ENCODE data around the gene TMEM235.

The TMEM235 gene

GRCh38 chr17:78279360-78279990, 48.0 kb downstream of the TMEM235 start:
- POLR2A ChIA-PET = interaction anchor here (1.7 kb wide), 1 partner anchor 12 kb away, joined by 3 read pairs; no protein-coding TSS in a partner anchor
- no peaks in the 10 kb centered on the region for H3K9me3 ChIP-seq (ENCODE audit: control insufficient read depth, insufficient read depth, low read depth, low read length)
- no peaks in the 10 kb centered on the region for H3K36me3 ChIP-seq (ENCODE audit: control insufficient read depth in 2 of 2, insufficient read depth in 1 of 2, low read length in 2 of 2)
- TF ChIP-seq ZNF391 (tag by site-specific recombination; IDR thresholded peaks at IDR 0.05; ENCODE audit: borderline replicate concordance, low read depth) (no peak), ZNF121 (tag by site-specific recombination; IDR thresholded peaks at IDR 0.05) (no peak), ZNF140 (tag by site-specific recombination; IDR thresholded peaks at IDR 0.05) (no peak), KLF9 (tag by site-specific recombination; IDR thresholded peaks at IDR 0.05; ENCODE audit: low read depth) (no peak)
- H3K27ac ChIP-seq (ENCODE audit: extremely low read depth, low read depth, low read length) = no peak overlapping the region
- no peak overlapping the region for H3K4me3 ChIP-seq (ENCODE audit: low read depth, low read length)
- H3K4me1 ChIP-seq (ENCODE audit: control insufficient read depth, insufficient read depth, low read length) = no peaks in the 10 kb centered on the region
- CTCF ChIA-PET = interaction anchor here (0.6 kb wide), 2 partner anchors 29 to 313 kb away, joined by 3 read pairs; no protein-coding TSS in a partner anchor

- H3K27ac ChIP-seq (ENCODE audit: extremely low read depth, low read depth, low read length) = no peak overlapping the region
- no peaks in the 10 kb centered on the region for H3K36me3 ChIP-seq (ENCODE audit: control insufficient read depth in 2 of 2, insufficient read depth in 1 of 2, low read length in 2 of 2)
- no peaks in the 10 kb centered on the region for H3K9me3 ChIP-seq (ENCODE audit: control insufficient read depth, insufficient read depth, low read depth, low read length)
- CTCF ChIA-PET = interaction anchor here (0.5 to 1.7 kb wide), 3 partner anchors 12 to 80 kb away, joined by 3 to 6 read pairs (median 3); no protein-coding TSS in a partner anchor
- POLR2A ChIA-PET = no interaction called here
- peak; percentile 58 for TF ChIP-seq ZFHX2 (tag by site-specific recombination; conservative IDR thresholded peaks at IDR 0.05)
- no peak for TF ChIP-seq ZNF843 (tag by site-specific recombination; IDR thresholded peaks at IDR 0.05)
- peak; percentile 76 for TF ChIP-seq EGR2 (tag by site-specific recombination; IDR thresholded peaks at IDR 0.05; ENCODE audit: low read depth)
- no peaks in the 10 kb centered on the region for H3K4me1 ChIP-seq (ENCODE audit: control insufficient read depth, insufficient read depth, low read length)
- no peak overlapping the region for H3K4me3 ChIP-seq (ENCODE audit: low read depth, low read length)
Observed at GRCh38 chr17:78281249-78281845, 49.9 kb downstream of the TMEM235 start.

GRCh38 chr17:78284146-78284545, 52.7 kb downstream of the TMEM235 start:
- H3K27ac ChIP-seq (ENCODE audit: extremely low read depth, low read depth, low read length) = no peak overlapping the region
- POLR2A ChIA-PET = no interaction called here
- H3K4me1 ChIP-seq (ENCODE audit: control insufficient read depth, insufficient read depth, low read length) = no peaks in the 10 kb centered on the region
- H3K36me3 ChIP-seq (ENCODE audit: control insufficient read depth in 2 of 2, insufficient read depth in 1 of 2, low read length in 2 of 2) = no peaks in the 10 kb centered on the region
- CTCF ChIA-PET = interaction anchor here (0.5 kb wide), 1 partner anchor 312 kb away, joined by 4 read pairs; no protein-coding TSS in a partner anchor
- TF ChIP-seq ZBTB17 (tag by site-specific recombination; IDR thresholded peaks at IDR 0.05) (peak; percentile 45), MEIS1 (CRISPR knock-in tag; IDR thresholded peaks at IDR 0.05; ENCODE audit: borderline replicate concordance) (no peak), GLIS1 (tag by site-specific recombination; IDR thresholded peaks at IDR 0.05) (peak; percentile 40), ZNF26 (tag by site-specific recombination; IDR thresholded peaks at IDR 0.05) (no peak), ZNF664 (tag by site-specific recombination; IDR thresholded peaks at IDR 0.05) (no peak), ZNF629 (tag by site-specific recombination; IDR thresholded peaks at IDR 0.05) (no peak), ZNF658 (tag by site-specific recombination; IDR thresholded peaks at IDR 0.05) (no peak), ZNF571 (tag by site-specific recombination; IDR thresholded peaks at IDR 0.05) (no peak), ZNF10 (tag by site-specific recombination; IDR thresholded peaks at IDR 0.05) (peak; percentile 98), ZNF23 (tag by site-specific recombination; IDR thresholded peaks at IDR 0.05; ENCODE audit: borderline replicate concordance) (no peak), ZNF521 (tag by site-specific recombination; IDR thresholded peaks at IDR 0.05) (no peak), ZIC2 (tag by site-specific recombination; IDR thresholded peaks at IDR 0.05) (peak; percentile 60), ZEB2 (tag by site-specific recombination; IDR thresholded peaks at IDR 0.05) (no peak), SCRT2 (tag by site-specific recombination; IDR thresholded peaks at IDR 0.05) (no peak), ZNF114 (tag by site-specific recombination; IDR thresholded peaks at IDR 0.05) (no peak)
- H3K4me3 ChIP-seq (ENCODE audit: low read depth, low read length) = no peak overlapping the region
- no peaks in the 10 kb centered on the region for H3K9me3 ChIP-seq (ENCODE audit: control insufficient read depth, insufficient read depth, low read depth, low read length)

Measured in HEK293 (cell line).